Measurements from ENCODE around the gene PPP1R2.
"Not testable (repeated sequence)": the region's sequence is repeated elsewhere in the genome, so short reads cannot be mapped to it uniquely, and the experiment has no call there.

PPP1R2 gene

DNA sequence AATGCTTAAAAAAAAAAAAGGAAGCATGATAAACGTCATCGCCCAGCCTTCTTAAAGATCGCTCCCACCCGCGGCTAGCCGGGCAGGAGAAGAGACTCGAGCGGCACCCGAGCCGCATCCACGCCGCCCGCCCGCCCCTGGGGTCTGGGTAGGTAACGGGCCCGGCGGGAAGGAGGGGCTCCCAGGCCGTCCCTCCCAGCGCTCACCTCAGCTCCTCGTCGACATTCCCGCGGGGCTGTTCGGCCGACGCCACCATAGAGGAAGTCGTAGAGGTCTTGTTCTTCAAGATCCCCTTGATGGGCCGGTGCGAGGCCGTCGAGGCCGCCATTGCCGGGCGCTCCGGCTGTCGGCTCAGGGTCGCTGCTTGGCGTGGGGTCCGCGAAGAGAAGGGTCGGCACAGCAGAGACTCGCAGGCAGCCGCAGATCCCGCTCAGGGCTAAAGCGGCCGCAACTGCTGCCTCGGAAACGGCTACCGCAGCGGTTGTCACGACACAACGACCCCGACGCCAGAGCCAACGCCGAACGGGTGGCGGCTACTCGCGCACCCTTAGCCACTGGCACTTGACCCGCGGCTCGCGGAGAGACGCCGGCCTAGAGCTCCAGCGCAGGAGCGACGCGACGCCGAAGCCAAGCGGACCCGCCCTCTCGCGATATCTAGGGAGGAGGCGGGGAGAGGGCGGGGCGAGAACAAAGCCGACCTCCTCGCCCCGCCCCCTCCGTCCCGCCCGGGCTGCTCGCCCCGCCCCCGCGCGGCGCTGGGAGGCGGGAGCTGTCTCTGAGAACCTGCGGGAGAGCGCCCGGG, at the start of gene PPP1R2:
TSS of gene PPP1R2 (minus strand) at position 628 of the 802 bp plus-strand sequence. CDS start at position 328, 300 bp downstream.
- Mint-ChIP-seq H3K4me3 (peak within 1 kb of the TSS; percentile 88), H3K4me1 (peaks cover 69% of the 10 kb centered on the region)

GRCh38 chr3:195591852-195592251, 48.7 kb upstream of the PPP1R2 start:
- ATAC-seq (no peak), DNase-seq (no peak)
- Mint-ChIP-seq H3K27ac (no peak overlapping the region), H3K9me3 (no peaks in the 10 kb centered on the region), H3K4me3 (no peak overlapping the region), H3K4me1 (no peaks in the 10 kb centered on the region), H3K27me3 (no peaks in the 10 kb centered on the region)

More for the DNA sequence above, at the start of gene PPP1R2:
- Mint-ChIP-seq H3K27me3 (no peaks in the 10 kb centered on the region), H3K27ac (peak within 1 kb of the TSS; percentile 93 to 97), H3K9me3 (no peaks in the 10 kb centered on the region)
- ATAC-seq, result peak; percentile 87
- peak; percentile 93 to 94 for DNase-seq

GRCh38 chr3:195591220-195591619, 48.1 kb upstream of the PPP1R2 start:
- Mint-ChIP-seq H3K4me3 (no peak overlapping the region), H3K27ac (no peak overlapping the region), H3K4me1 (no peaks in the 10 kb centered on the region), H3K9me3 (no peaks in the 10 kb centered on the region), H3K27me3 (no peaks in the 10 kb centered on the region)
- no peak for DNase-seq
- ATAC-seq, result no peak

DNA sequence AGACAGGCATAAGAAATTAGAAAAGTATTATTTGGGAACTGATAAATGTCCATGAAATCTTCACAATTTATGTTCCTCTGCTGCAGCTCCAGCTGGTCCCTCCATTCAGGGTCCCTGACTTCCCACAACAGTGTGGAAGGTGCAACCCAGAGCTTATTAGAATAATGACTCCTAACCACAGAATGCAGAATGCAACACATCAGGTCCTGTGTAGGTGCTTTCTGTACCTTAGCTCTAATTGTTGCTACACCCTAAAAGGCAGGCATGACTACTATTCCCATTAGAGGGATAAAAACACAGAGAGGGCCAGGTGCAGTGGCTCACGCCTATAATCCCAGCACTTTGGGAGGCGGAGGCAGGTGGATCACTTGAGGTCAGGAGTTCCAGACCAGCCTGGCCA, 47.3 kb upstream of the PPP1R2 start:
- not testable (repeated sequence) for H3K9me3 Mint-ChIP-seq, ATAC-seq, H3K27me3 Mint-ChIP-seq, DNase-seq, H3K27ac Mint-ChIP-seq, H3K4me1 Mint-ChIP-seq
- H3K4me3 Mint-ChIP-seq, result peak overlapping the region in 1 of 2 donors; percentile 1

- not testable (repeated sequence) for ATAC-seq, H3K4me3 Mint-ChIP-seq, H3K9me3 Mint-ChIP-seq, DNase-seq, H3K27me3 Mint-ChIP-seq, H3K27ac Mint-ChIP-seq, H3K4me1 Mint-ChIP-seq
These were observed 46.7 kb upstream of the PPP1R2 start for GRCh38 chr3:195589796-195590195.

DNA sequence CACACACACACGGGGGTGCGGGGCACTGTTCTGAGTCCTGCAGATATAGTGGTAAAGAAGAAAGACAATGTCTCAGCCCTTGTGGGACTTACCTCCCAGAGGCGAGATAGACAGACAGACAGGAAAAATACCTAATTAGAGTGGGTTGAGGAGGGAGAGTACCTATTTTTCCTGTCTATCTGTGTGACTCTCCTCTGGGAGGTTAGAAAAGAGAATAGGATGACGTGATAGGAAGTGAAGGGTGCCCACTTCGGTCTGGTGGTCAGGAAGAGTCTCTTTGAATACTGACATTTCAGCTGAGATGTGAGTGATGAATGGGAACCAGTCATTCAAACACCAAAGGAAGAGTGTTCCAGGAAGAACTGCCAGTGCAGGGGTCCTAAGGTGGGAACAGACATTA, 44.7 kb upstream of the PPP1R2 start:
- Mint-ChIP-seq H3K4me1 (peaks cover 13% of the 10 kb centered on the region), H3K27ac (no peak overlapping the region), H3K9me3 (no peaks in the 10 kb centered on the region), H3K27me3 (no peaks in the 10 kb centered on the region), H3K4me3 (no peak overlapping the region)
- DNase-seq (peak in 1 of 2 donors; percentile 49), ATAC-seq (peak; percentile 75)

DNA sequence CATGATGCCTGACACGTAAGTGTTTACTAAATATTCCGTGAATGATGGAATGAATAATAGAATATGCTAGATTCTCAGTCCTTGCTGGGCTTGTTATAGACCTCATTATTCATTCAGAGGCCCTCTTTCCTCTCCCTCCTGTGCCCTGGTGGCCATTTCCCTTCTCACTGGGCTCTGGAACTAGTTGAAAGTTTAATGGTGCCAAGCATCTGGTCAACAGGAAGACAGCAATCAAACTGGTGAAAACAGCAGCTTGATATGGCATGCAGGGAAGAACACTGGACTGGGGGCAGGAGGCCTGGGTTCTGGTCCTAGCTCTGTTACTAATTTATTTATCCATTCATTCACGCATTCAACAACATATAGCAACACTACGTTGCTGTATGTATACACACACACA, 44.3 kb upstream of the PPP1R2 start:
- peaks cover 13% of the 10 kb centered on the region for H3K4me1 Mint-ChIP-seq
- no peaks in the 10 kb centered on the region for H3K9me3 Mint-ChIP-seq
- no peak overlapping the region for H3K4me3 Mint-ChIP-seq
- ATAC-seq (peak; percentile 21), DNase-seq (no peak)
- no peaks in the 10 kb centered on the region for H3K27me3 Mint-ChIP-seq
- no peak overlapping the region for H3K27ac Mint-ChIP-seq

DNA sequence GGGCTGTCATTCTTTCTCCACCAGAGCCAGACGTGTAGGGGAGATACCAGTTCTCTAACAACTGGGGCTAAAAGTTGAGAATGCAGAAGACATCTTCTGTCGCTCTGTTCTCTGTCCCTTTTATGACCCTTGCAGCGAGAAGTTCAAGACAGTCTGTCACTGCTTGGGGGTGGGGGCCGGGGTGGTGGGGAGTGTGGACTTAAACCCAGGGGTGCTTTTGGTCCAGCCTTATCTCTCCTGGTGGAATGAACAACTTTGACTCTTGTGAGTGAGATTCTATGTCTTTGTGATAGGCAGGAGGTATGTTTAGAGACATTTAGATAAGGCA, 41.4 kb upstream of the PPP1R2 start:
- Mint-ChIP-seq H3K4me1 (peaks cover 36% of the 10 kb centered on the region), H3K4me3 (no peak overlapping the region), H3K27me3 (no peaks in the 10 kb centered on the region), H3K9me3 (no peaks in the 10 kb centered on the region), H3K27ac (peak overlapping the region in 1 of 2 donors; percentile 36)
- DNase-seq, result no peak
- ATAC-seq, result no peak

- H3K27me3 Mint-ChIP-seq, result no peaks in the 10 kb centered on the region
- no peaks in the 10 kb centered on the region for H3K9me3 Mint-ChIP-seq
- ATAC-seq (no peak), DNase-seq (no peak)
- H3K4me3 Mint-ChIP-seq, result no peak within 1 kb of the TSS
- H3K27ac Mint-ChIP-seq, result peak within 1 kb of the TSS in 1 of 2 donors; percentile 36
- H3K4me1 Mint-ChIP-seq, result peaks cover 37% of the 10 kb centered on the region
These were observed 40.9 kb upstream of the PPP1R2 start, which contains the start of gene APOD for GRCh38 chr3:195583831-195584542. TSS of gene APOD (minus strand) at chr3:195583940. CDS start at chr3:195579461, 4,479 bp downstream.

- no peak for DNase-seq
- no peaks in the 10 kb centered on the region for H3K9me3 Mint-ChIP-seq
- no peak overlapping the region for H3K27ac Mint-ChIP-seq
- no peak for ATAC-seq
- no peaks in the 10 kb centered on the region for H3K27me3 Mint-ChIP-seq
- H3K4me3 Mint-ChIP-seq, result no peak overlapping the region
- H3K4me1 Mint-ChIP-seq, result peaks cover 37% of the 10 kb centered on the region
These were observed 39.8 kb upstream of the PPP1R2 start for GRCh38 chr3:195582947-195583346.

DNA sequence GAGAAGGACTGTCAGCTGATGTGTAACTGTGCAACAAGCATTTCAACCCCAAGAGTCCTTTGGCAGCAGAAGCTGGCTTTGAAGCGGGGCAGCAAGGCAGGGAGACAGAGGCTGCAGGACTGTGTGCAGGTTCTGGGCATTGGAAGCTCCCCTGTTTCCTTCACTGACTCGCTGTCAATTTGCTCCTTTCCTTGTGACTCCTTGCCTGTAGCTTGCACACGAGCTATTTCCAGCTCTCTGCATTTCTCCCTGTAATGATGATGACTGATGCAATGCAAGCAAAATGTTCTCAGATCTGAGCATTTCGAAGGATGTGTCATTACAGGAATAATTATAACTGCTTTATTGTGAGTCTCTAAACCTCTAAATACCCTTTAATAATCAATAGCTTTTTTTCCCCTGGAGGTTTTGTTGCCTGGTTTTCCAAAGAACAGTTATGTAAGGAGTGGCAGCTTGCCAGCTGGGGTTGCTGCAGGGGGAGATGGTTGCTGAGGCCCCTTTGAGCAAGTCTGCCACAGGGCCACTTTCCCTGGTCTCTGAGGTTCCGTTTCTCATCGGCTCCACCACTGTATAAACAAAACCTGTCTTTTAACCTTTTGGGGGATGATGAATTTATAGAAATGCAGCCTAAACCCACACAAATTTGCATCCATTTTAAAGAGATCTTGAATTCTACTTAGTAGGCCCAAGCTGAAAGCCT, 37.8 kb upstream of the PPP1R2 start:
- Mint-ChIP-seq H3K4me3 (no peak overlapping the region), H3K27ac (peak overlapping the region; percentile 38 to 49), H3K9me3 (no peaks in the 10 kb centered on the region), H3K4me1 (peaks cover 37% of the 10 kb centered on the region), H3K27me3 (no peaks in the 10 kb centered on the region)
- DNase-seq (peak in 1 of 2 donors; percentile 21), ATAC-seq (peak; percentile 71)

GRCh38 chr3:195579281-195579680, 36.2 kb upstream of the PPP1R2 start:
- ATAC-seq (no peak), DNase-seq (no peak)

DNA sequence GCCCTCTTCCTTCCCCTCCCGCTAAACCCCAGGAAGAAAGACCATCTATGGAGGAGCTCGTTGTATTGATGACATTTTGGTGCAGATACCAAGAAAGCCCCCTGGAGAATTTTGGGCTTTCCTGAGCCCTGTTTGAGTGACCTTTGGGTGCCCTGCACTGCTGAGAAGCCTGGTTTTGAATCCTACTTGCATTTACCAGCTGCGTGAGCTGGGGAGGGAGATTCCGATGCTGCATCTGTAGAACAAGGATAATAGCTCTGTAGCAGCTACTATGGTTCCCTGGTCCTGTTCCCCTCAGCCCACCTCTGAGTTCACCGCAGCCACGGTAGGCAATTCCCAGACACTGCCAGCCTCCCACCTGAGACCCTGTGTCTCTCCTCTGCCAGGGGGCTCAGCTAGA, 35.4 kb upstream of the PPP1R2 start:
- H3K27me3 Mint-ChIP-seq, result no peaks in the 10 kb centered on the region
- DNase-seq (no peak), ATAC-seq (no peak)
- no peak overlapping the region for H3K4me3 Mint-ChIP-seq
- peaks cover 28% of the 10 kb centered on the region for H3K4me1 Mint-ChIP-seq
- H3K9me3 Mint-ChIP-seq, result no peaks in the 10 kb centered on the region
- H3K27ac Mint-ChIP-seq, result no peak overlapping the region

More at GRCh38 chr3:195579281-195579680, 36.2 kb upstream of the PPP1R2 start:
- Mint-ChIP-seq H3K4me1 (peaks cover 30% of the 10 kb centered on the region), H3K4me3 (no peak overlapping the region), H3K27me3 (no peaks in the 10 kb centered on the region), H3K27ac (no peak overlapping the region), H3K9me3 (no peaks in the 10 kb centered on the region)

GRCh38 chr3:195577645-195578177, 34.6 kb upstream of the PPP1R2 start:
- Mint-ChIP-seq H3K4me1 (peaks cover 31% of the 10 kb centered on the region), H3K9me3 (no peaks in the 10 kb centered on the region), H3K27ac (peak overlapping the region; percentile 9 to 13), H3K27me3 (no peaks in the 10 kb centered on the region), H3K4me3 (no peak overlapping the region)
- ATAC-seq (no peak), DNase-seq (no peak)

- ATAC-seq, result no peak
- peaks cover 23% of the 10 kb centered on the region for H3K4me1 Mint-ChIP-seq
- H3K27ac Mint-ChIP-seq, result no peak overlapping the region
These were observed 31.6 kb upstream of the PPP1R2 start for GRCh38 chr3:195574497-195575304.

More at GRCh38 chr3:195574497-195575304, 31.6 kb upstream of the PPP1R2 start:
- H3K4me3 Mint-ChIP-seq, result no peak overlapping the region
- H3K9me3 Mint-ChIP-seq, result no peaks in the 10 kb centered on the region
- no peaks in the 10 kb centered on the region for H3K27me3 Mint-ChIP-seq
- no peak for DNase-seq

All from stimulated activated naive CD8-positive, alpha-beta T cell treated with anti-CD3 and anti-CD28 coated beads, Interleukin-15, amount 100 ng/mL, for 72 hours (primary cell).